Measurements from ENCODE around the gene CARMIL1.
"Not testable (repeated sequence)": the region's sequence is repeated elsewhere in the genome, so short reads cannot be mapped to it uniquely, and the experiment has no call there.

CARMIL1 gene

GRCh38 chr6:25295651-25296050 lies 16.5 kb downstream of the CARMIL1 start:
- no peak for DNase-seq (ENCODE audit: low read depth)
- no peak for TF ChIP-seq CTCF (IDR thresholded peaks at IDR 0.05; ENCODE audit: control insufficient read depth, extremely low read depth, insufficient read depth)
- no peak overlapping the region for H3K4me3 ChIP-seq (ENCODE audit: low read depth, low read length)

DNA sequence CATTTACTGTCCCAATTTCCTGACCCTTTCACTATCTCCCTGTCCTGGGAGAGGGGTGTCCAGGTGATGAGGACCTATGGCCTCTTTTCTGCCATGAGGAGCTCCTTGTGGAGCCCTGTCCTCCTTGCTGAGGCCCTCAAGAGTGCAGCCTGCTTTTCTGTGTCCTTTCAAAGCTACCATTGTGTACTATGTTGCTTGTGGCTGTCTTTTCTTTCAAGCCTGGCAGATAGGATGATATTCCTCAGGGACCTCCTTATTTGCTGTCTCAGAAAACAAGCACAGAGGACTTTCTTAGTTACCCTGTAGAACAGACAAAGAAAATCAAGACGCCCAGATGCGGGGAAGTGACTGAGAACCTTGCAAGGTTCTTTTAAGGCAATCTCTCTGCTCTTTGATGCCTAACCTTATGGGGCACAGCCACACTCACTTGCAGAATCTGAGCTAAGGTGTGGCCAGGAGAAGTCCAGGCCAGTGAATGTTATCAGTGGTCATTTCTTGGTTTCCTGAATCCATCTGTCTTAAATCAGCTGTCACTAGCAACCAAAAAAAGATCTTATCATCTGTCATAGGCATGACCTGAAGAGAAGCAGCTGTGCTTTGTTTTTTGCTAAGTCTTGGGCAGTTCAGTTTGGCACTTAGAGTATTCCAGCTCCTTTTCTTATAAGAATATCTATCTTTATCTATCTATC lies 17.2 kb downstream of the CARMIL1 start:
- H3K4me3 ChIP-seq (ENCODE audit: low read depth, low read length) = no peak overlapping the region
- TF ChIP-seq CTCF (IDR thresholded peaks at IDR 0.05; ENCODE audit: control insufficient read depth, extremely low read depth, insufficient read depth) = no peak
- no peak for DNase-seq (ENCODE audit: low read depth)

DNA sequence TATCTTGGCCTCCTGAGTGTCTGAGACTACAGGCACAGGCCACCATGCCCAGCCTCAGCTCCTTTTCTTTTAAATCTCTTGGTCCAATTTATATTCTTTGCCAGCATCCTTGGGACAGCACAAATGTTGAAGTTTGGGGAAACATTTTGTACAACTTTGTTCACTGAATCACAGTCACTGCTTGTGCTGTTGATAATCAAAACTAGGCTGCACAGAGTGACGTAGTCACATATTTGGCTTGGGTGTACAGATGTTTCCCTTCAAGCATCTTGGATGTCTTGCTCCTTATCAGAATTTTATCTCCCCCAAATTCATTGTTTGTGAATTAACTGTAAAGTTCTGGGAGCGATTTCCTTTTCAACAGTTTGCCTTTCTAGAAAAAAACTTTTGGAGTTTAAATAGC lies 17.9 kb downstream of the CARMIL1 start:
- no peak overlapping the region for H3K4me3 ChIP-seq (ENCODE audit: low read depth, low read length)
- no peak for TF ChIP-seq CTCF (IDR thresholded peaks at IDR 0.05; ENCODE audit: control insufficient read depth, extremely low read depth, insufficient read depth)
- no peak for DNase-seq (ENCODE audit: low read depth)

GRCh38 chr6:25297823-25298522 lies 18.8 kb downstream of the CARMIL1 start:
- no peak overlapping the region for H3K4me3 ChIP-seq (ENCODE audit: low read depth, low read length)
- TF ChIP-seq CTCF (IDR thresholded peaks at IDR 0.05; ENCODE audit: control insufficient read depth, extremely low read depth, insufficient read depth) = no peak

DNA sequence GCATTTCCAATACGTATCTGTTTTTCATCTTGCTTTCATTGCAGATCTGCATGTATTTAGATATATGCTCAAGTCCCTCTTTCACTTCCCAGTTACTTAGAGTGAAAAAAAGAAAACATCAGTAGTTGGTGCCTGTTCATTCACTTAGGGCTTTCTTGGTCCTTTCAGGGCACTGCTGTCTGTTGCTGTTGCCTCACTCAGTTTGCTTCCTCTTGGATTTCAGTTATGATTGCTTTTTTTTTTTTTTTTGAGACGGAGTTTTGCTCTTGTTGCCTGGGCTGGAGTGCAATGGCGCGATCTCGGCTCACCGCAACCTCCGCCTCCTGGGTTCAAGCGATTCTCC lies 19.3 kb downstream of the CARMIL1 start:
- not testable (repeated sequence) for H3K4me3 ChIP-seq (ENCODE audit: low read depth, low read length); DNase-seq (ENCODE audit: low read depth)

More at GRCh38 chr6:25297823-25298522, 18.8 kb downstream of the CARMIL1 start:
- no peak for DNase-seq (ENCODE audit: low read depth)

- no peak overlapping the region for H3K4me3 ChIP-seq (ENCODE audit: low read depth, low read length)
- TF ChIP-seq CTCF (IDR thresholded peaks at IDR 0.05; ENCODE audit: control insufficient read depth, extremely low read depth, insufficient read depth) = no peak
- no peak for DNase-seq (ENCODE audit: low read depth)
Observed at GRCh38 chr6:25301362-25301761, 22.2 kb downstream of the CARMIL1 start.

DNA sequence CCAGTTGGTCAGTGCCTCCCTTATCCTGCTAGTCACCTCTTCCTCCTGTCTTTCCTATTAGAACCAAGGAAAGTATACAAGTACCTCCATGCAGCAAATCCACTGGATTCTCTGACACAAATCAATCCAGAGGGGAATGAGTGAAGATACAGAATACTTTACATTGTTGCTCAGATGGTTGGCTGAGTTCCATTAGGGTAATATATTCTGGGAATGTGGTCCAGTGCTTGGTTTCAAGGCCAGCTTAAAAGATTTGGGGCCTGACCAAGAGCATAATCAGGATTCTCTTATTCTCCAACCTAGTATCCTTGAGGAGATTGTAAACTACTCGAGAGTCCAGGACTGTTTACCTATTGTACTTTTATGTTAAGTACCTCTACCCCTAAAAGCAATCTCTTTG lies 23.0 kb downstream of the CARMIL1 start:
- DNase-seq (ENCODE audit: low read depth) = no peak
- no peak overlapping the region for H3K4me3 ChIP-seq (ENCODE audit: low read depth, low read length)
- TF ChIP-seq CTCF (IDR thresholded peaks at IDR 0.05; ENCODE audit: control insufficient read depth, extremely low read depth, insufficient read depth) = no peak

Data from LNCaP clone FGC (cell line).